ENCODE data around the gene CUL9.
"Not testable (repeated sequence)": the region's sequence is repeated elsewhere in the genome, so short reads cannot be mapped to it uniquely, and the experiment has no call there.

Gene CUL9

GRCh38 chr6:43181942-43182860 is at the start of gene CUL9:
CUL9 (plus strand) TSS chr6:43182196; CDS start chr6:43184311, 2,115 bp downstream.
- no peak for DNase-seq

- DNase-seq: no peak
Observed at GRCh38 chr6:43138267-43138666, 43.7 kb upstream of the CUL9 start.

GRCh38 chr6:43139973-43140372 is 42.0 kb upstream of the CUL9 start:
- DNase-seq: not testable (repeated sequence)

GRCh38 chr6:43141644-43142043 is 40.4 kb upstream of the CUL9 start:
- DNase-seq: no peak

- DNase-seq: no peak
Observed at GRCh38 chr6:43142101-43142500, 39.9 kb upstream of the CUL9 start.

- DNase-seq: peak; percentile 0
Observed at GRCh38 chr6:43143235-43144128, 38.5 kb upstream of the CUL9 start.

GRCh38 chr6:43144879-43145278 is 37.1 kb upstream of the CUL9 start:
- DNase-seq: no peak

GRCh38 chr6:43146261-43146660 is 35.7 kb upstream of the CUL9 start:
- no peak for DNase-seq

GRCh38 chr6:43146709-43147688 is 35.0 kb upstream of the CUL9 start:
- no peak for DNase-seq

DNA sequence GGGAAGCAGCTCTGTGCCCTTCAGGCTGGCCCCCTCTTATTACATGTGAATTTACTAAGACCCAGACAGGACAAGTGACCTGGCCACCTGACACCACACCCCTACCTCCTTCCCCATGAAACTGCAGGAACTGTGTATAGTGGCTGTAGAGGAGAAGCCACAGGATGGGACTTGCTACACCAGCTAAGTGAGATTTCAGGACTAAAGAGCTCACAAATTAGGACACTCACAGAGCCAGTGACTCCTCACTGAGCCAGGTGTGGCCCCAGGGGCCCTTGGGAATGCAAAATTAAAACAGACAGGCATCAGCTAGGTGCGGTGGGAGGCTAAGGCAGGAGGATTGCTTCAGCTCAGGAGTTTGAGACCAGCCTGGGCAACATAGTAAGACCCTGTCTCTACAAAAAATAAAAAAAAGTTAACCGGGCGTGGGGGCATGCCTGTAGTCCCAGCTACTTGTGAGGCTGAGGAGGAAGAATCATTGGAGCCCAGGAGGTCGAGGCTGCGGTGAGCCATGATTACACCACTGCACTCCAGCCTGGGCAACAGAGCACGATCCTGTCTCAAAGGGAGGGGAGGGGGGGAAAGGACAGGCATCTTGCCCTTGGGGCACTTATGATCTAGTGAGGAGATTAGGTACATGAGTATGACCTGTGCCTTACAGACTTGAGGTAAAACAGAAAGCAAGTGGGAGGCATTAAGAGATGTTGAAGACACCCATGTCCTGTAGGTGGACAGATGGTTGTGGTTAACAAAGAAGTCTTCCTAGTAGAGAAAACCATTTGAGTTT is 34.1 kb upstream of the CUL9 start:
- DNase-seq: no peak

GRCh38 chr6:43149265-43149664 is 32.7 kb upstream of the CUL9 start:
- DNase-seq: no peak

- no peak for DNase-seq
Observed at GRCh38 chr6:43150051-43150751, 31.8 kb upstream of the CUL9 start.

DNA sequence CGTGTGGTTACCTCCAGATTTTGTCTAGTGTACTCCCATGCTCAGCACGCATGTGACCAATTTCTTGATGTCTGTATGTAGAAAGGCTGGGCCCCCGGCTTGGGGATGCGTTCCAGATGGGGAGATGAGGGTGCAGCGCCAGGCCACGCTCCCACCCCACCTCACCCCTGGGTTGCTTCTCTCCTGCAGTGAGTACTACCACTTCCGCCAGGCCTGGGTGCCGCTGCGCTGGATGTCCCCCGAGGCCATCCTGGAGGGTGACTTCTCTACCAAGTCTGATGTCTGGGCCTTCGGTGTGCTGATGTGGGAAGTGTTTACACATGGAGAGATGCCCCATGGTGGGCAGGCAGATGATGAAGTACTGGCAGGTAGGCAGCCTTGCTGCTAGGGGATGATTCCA is 22.4 kb upstream of the CUL9 start:
- no peak for DNase-seq

- no peak for DNase-seq
Observed at GRCh38 chr6:43163899-43164298, 18.1 kb upstream of the CUL9 start.

DNA sequence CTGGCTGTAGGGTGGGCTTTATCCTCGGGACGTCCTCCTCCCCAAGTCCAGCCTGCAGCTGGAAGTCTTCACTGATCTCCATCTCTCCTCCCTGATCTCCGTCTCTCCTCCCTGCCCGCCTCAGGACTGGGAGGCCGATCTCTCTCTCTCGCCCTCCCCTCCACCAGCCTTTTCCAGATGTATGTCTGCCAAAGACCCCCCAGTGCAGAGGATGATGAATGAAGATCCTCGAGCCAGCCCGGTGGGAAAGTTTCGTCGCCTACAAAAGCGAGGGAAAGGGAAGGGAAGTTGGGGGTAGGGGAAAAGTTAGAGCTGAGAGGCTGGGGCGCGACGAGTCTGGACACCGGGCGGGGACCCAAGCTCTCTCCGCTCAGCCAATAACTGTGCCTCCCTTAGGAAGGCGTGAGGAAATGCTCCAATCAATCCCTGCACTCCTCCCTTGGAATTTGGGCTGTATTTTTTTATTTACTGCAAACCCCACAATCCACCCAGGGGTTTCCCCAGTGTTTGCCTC is 11.5 kb upstream of the CUL9 start:
- no peak for DNase-seq

DNA sequence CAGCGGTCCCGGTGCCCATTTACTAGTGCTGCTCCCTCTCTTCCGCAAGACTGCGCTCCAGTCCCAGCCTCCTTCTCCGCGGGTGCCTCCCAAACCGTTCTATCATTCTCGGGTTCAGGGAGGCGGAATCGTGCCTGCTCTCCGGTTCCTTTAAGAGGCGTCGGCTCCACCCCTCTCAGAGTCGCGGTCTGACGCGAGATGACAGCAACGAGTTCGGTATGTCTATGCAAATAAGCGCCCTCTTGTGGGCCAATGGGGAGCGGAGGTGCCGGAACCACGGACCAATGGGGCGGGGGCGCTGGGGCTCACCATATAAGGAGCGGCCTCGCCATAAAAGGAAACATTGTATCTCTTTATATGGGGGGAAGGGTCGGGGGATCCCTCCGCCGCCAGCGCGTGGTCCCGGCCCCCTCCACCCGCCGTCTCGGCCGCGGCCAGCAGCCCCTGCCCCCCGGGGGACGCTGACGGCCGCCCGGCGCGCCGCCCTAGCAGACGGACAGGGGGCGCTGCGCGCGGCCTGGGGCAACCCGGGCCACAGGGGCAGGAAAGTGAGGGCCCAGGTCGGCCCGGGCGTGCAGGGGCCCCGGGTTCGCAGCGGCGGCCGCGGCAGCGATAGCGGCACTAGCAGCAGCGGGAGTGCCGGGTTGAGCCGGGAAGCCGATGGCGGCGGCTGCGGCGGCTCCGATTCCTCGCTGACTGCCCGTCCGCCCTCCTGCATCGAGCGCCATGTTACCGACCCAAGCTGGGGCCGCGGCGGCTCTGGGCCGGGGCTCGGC is 10.9 kb upstream of the CUL9 start, which contains the start of gene SRF:
SRF (plus strand) TSS at position 339 of the 776 bp plus-strand sequence; CDS start at position 727, 388 bp downstream.
- peak; percentile 95 for DNase-seq

DNA sequence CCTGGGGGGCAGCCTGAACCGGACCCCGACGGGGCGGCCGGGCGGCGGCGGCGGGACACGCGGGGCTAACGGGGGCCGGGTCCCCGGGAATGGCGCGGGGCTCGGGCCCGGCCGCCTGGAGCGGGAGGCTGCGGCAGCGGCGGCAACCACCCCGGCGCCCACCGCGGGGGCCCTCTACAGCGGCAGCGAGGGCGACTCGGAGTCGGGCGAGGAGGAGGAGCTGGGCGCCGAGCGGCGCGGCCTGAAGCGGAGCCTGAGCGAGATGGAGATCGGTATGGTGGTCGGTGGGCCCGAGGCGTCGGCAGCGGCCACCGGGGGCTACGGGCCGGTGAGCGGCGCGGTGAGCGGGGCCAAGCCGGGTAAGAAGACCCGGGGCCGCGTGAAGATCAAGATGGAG is 10.3 kb upstream of the CUL9 start:
- no peak for DNase-seq

DNA sequence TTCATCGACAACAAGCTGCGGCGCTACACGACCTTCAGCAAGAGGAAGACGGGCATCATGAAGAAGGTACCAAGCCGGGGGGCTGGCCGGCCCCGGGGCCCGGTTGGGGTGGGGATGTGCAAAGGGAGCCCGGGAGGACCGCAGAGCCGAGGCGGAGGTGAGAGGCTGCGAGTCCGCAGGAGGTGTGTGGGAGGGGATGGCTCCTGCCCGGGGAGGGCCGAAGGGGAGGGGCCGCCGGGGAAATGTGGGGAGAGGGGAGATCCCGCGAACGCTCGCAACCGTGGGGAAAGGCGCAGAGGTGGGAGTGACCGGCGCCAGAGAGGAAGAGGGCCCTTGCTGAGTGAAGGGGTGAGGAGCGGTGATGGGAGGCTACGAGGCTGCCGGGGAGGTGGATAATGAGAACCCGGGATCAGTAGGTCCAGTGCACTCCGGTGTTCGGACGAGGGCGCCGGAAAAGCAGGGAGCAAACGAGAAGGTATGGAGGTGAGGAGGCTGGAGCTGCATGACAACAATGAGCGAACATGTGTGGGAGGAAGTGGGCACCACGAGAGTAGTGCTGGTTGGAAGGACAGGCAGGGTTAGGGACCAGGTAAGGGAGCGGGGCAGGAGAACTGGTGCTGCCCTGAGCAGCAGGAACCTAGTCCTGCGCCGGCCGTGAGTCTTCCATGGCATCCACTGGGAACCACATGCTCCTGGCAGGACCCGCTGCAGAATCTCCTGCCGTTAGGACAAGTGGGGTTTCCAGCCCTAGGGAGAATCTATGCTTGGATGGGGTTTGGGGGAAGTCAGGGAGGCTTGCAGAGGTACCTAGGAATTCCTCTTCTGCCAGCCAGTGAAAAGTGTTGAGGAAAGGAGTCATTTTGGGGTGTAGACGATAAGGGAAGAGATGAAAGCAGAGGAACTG is 9.6 kb upstream of the CUL9 start:
- DNase-seq: no peak
